H1 (cell line): ENCODE results near the gene NDRG2.

ENCODE experiments used
- EZH2 ChIP-seq: fragments of 200-600 bp; sonication (generic); IDR thresholded peaks from 2 replicates; pipeline ENCODE4 v1.7.1; 2012; ENCODE audit warnings: low read depth, mild to moderate bottlenecking, moderate library complexity, low read length, inconsistent platforms; ENCODE audit not compliant: severe bottlenecking
- POLR2A ChIP-seq, 2 experiments: IDR thresholded peaks; 1 replicate in 1 of 2; 2 replicates in 1 of 2; pipeline ENCODE4 v1.6.1; 2011; ENCODE audit warnings: low read depth in 2 of 2, low read length in 2 of 2, mild to moderate bottlenecking in 2 of 2; ENCODE audit errors: control extremely low read depth in 1 of 2
- POLR2AphosphoS5 ChIP-seq: IDR thresholded peaks from 2 replicates; pipeline ENCODE4 v1.6.1; 2011; ENCODE audit warnings: low read depth, low read length
- RBBP5 ChIP-seq: IDR thresholded peaks from 2 replicates; pipeline ENCODE4 v1.7.1; 2012; ENCODE audit warnings: low read depth, mild to moderate bottlenecking, inconsistent platforms, low read length, moderate library complexity, borderline replicate concordance
- SIN3A ChIP-seq, 2 experiments: IDR thresholded peaks in 1 of 2; conservative IDR thresholded peaks in 1 of 2; 2 replicates each; pipeline ENCODE4 v1.6.1; 2011 to 2012; ENCODE audit warnings: low read length in 2 of 2, improper control_type of control experiment in 1 of 2, low read depth in 1 of 2, mild to moderate bottlenecking in 1 of 2
- TBP ChIP-seq: IDR thresholded peaks from 2 replicates; pipeline ENCODE4 v1.6.1; 2011; ENCODE audit warnings: low read depth, low read length, improper control_type of control experiment
- YY1 ChIP-seq: IDR thresholded peaks from 2 replicates; pipeline ENCODE4 v1.6.1; 2011; ENCODE audit warnings: low read depth, mild to moderate bottlenecking, low read length
- TF ChIP-seq, protein P1 (sequence below), 3 experiments: IDR thresholded peaks; 1 replicate in 2 of 3; 2 replicates in 1 of 3; pipeline versions ENCODE4 v1.5.1 to v1.6.1; 2011; ENCODE audit warnings: low read length in 3 of 3, mild to moderate bottlenecking in 3 of 3, inconsistent platforms in 2 of 3, low read depth in 1 of 3, moderate library complexity in 1 of 3; ENCODE audit not compliant: insufficient read depth in 1 of 3; ENCODE audit errors: control extremely low read depth in 1 of 3

DNA sequence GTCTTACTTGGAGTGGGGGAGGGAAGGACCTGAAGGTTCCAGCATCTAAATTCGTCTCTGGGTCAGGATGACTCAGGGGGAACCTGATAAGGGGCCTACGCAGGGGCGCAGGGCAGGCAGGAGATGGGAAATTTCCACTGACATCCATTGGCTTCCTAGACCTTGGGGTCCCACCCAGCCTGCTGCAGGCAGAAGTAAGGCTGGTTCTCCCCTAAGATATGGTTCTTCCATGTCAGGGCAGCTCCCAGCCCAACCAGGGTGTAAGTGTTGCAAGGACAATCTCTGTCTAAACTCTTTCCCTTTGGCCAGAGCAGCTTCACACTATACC, 2.1 kb upstream of the NDRG2 start:
- no peak for TF ChIP-seq YY1
- no peak for TF ChIP-seq POLR2AphosphoS5
- TF ChIP-seq, protein P1, sequence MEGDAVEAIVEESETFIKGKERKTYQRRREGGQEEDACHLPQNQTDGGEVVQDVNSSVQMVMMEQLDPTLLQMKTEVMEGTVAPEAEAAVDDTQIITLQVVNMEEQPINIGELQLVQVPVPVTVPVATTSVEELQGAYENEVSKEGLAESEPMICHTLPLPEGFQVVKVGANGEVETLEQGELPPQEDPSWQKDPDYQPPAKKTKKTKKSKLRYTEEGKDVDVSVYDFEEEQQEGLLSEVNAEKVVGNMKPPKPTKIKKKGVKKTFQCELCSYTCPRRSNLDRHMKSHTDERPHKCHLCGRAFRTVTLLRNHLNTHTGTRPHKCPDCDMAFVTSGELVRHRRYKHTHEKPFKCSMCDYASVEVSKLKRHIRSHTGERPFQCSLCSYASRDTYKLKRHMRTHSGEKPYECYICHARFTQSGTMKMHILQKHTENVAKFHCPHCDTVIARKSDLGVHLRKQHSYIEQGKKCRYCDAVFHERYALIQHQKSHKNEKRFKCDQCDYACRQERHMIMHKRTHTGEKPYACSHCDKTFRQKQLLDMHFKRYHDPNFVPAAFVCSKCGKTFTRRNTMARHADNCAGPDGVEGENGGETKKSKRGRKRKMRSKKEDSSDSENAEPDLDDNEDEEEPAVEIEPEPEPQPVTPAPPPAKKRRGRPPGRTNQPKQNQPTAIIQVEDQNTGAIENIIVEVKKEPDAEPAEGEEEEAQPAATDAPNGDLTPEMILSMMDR (IDR thresholded peaks at IDR 0.05; ENCODE audit: control extremely low read depth in 1 of 3, insufficient read depth in 1 of 3, low read depth in 1 of 3, low read length in 3 of 3): no peak
- no peak for TF ChIP-seq EZH2
- no peak for TF ChIP-seq POLR2A (IDR thresholded peaks at IDR 0.05; ENCODE audit: control extremely low read depth in 1 of 2, low read depth in 2 of 2, low read length in 2 of 2)
- no peak for TF ChIP-seq RBBP5
- no peak for TF ChIP-seq SIN3A (conservative IDR thresholded peaks at IDR 0.05 in 1 of 2, IDR thresholded peaks at IDR 0.05 in 1 of 2; ENCODE audit: low read depth in 1 of 2, low read length in 2 of 2)
- no peak for TF ChIP-seq TBP
